Embryonic facial prominence (tissue), 1 donor: ENCODE measurements around the gene ZNF91.
"Not testable (repeated sequence)": the region's sequence is repeated elsewhere in the genome, so short reads cannot be mapped to it uniquely, and the experiment has no call there.

Experiments
- DNase-seq: peaks from one replicate; pipeline ENCODE4 v3.0.0-alpha.2; 2016; ENCODE audit errors: extremely low spot score

ZNF91 gene

DNA sequence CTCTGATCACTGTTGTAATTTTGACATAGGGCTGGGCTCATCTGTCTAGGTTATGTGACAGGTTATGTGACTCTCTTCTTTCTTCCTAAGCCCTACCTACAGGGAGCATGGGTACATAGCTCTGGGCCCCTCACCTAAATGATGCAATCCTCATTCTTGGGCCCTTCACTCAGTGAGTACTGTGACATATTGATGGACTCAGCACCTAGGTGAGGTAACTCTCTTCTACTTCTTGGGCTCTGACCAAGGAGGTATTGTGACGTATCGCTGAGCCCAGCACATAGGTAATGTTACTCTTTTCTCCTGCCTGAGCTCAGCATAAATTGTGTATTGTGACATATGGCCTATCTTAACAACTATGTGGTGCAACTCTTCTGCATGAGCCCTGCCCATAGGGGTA lies 76.3 kb downstream of the ZNF91 start:
- not testable (repeated sequence) for DNase-seq

DNA sequence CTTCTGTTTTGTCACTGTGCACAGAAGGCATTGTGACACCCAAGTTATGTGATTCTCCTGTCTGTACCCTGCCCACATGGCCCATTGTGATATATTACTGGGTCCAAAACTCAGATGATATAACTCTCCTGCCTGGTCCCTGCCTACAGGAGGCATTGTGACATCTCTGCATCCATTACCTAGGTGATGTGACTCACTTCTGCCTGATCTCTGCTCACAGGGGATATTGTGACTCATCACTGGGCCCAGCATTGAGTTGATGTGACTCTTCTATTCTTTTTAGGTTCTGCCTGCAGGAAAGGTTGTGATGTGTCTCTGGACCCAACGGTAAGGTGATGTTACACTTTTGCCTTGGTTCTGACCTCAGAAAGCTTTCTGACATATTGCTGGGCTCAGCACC lies 77.1 kb downstream of the ZNF91 start:
- no peak for DNase-seq

DNA sequence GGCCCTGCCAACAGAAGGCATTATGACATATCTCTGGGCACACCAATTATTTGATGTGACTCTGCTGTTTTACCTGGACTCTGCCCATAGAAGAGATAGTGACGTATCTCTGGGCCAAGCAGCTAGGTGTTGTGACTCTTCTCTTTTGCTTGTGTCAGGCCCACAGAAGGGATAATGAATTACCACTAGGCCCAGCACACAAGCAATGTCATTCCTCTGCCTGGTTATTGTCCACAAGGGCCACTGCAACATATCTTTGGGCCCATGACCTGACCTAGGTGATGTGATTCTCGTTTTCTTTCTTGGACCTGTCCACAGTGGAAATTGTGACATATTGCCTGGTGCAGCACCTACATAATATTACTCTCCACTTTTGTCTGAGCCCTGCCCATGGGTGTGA lies 80.0 kb downstream of the ZNF91 start:
- DNase-seq = no peak

DNA sequence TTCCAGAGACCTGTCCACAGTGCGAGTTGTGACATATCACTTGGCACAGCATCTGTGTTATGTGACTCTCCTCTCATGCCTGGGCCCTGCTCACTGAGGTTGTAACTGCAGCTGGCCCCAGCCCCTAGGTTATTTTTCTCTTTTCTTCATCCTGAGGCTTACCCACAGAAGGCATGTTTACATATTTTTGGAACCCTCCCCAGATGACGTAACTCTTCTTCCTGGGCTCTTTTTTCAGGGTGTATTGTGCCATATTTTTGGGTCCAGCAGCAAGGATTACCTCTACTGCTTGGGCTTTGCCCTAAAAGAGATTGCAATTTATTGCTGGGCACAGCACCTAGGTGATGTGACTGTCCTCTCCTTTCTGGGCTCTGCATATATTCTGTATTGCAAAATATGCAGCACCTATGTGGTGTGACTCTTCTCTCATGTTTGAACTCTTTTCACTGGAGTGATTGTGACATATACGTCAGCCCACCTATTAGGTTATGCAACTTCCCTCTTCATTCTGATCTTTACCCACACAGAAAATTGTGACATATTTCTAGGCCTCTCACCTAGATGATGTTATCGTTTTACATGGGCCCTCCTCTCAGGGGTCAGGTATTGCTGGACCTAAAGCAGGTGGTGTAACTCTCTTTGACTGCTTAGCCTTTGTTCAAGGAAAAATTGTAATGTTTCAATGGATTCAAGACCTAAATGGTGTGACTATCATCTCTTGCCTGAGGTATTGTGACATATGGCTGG lies 80.6 kb downstream of the ZNF91 start:
- DNase-seq = no peak

DNA sequence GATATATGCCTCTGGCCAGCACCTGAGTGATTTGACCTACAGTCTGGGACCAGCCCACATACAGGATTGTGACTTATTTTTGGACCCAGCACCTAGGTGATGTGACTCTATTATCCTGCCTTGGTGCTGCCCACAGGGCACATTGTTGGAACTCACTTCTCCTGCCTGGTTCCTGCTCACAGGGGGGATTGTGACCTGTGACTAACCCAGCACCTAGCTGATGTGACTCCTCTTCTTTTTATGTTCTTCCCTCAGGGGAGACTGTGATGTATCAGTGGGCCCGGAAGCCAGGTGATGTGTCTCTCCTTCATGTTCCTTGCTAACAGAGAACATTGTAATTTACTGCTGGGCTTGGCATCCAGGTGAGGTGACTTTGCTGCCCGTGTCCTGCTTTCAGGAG lies 82.1 kb downstream of the ZNF91 start:
- DNase-seq = no peak

DNA sequence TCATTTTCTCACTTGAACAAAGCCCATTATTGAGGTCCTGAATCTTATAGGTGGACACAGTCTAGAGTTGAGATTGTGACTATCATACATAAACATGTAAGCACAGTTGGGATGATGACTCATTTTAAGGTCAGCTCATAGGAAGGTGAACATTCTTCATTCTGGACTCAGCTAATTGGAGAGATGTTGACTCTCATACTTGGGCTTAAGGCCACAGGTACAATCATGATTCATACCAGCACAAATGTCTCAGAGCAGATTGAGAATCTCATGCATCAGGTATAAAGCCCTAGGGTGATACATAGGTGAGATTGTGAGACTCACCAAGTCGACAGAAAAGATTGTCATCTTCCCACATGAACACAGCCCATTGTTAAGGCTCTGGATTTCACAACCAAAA lies 82.8 kb downstream of the ZNF91 start:
- DNase-seq = no peak

DNA sequence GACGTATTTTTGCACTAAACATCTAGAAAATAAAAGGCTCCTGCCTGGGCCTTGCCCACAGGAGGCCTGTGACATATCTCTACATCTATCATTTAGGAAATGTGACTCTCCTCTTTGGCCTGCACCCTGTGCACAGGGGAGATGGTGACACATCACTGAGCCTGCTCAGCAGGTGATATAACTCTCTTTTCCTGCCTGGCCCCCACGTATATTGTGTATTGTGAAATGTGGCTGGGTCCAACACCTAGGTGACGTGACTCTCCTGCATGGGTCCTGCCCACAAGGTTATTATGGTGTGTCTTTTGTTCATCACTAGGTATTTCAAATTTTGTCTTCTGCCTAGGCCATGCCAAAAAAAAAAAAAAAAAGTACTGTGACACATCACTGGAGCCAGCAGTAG lies 83.7 kb downstream of the ZNF91 start:
- DNase-seq = no peak

DNA sequence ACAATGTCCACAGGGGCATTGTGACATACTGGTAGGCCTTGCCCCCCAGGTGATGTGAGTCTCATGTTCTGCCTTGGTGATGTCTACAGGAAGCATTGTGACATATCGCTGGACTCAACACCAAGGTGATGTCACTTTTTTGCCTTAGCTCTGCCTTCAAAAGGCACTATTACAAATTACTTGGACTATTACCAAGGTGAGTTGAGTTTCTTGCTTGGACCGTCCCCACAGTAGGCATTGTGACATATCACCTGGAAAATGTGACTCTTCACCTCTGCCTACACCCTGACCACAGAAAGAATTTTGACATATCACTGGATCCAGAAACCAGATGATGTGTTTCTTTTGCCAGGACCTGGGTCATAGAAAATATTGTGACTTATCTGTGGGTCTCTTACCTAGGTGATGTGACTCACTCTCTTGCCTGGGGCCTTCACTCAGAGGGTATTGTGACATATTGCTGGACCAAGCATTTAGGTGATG lies 84.5 kb downstream of the ZNF91 start:
- DNase-seq = no peak

DNA sequence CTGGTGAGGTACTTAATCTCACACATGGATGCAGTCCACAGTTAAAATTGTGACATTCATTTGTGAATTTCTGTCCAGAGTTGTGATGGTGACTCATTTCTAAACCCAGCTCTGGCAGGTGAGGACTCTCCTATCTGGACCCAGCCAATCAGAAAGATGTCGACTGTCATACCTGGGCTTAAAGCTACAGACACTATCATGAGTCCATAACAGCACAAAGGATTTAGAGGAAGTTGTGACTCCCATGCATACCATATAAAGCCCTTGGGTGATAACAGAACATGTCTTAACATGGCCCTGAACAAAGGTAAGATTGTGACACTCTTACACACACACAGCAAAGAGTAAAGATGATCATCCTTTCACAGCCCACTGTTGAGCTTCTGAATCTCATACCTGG lies 85.3 kb downstream of the ZNF91 start:
- no peak for DNase-seq

DNA sequence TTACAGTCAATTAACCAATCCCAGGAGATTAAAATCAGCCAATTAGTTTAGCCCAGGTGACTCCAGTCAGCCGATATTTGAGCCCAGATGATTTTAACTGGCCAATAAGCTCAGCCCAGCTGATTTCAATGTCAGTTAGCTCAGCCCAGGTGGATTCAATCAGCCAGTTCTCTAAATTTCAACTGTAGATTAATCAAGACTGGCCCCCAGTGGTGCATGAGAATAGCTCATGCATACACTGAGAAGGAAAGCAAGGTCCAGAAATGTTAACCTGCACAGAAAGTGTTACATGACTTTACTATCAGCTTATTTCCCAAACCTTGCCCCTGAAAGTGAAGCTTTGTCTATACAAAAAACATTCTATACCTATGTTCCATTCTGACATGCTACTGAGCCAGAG lies 89.7 kb downstream of the ZNF91 start:
- no peak for DNase-seq

DNA sequence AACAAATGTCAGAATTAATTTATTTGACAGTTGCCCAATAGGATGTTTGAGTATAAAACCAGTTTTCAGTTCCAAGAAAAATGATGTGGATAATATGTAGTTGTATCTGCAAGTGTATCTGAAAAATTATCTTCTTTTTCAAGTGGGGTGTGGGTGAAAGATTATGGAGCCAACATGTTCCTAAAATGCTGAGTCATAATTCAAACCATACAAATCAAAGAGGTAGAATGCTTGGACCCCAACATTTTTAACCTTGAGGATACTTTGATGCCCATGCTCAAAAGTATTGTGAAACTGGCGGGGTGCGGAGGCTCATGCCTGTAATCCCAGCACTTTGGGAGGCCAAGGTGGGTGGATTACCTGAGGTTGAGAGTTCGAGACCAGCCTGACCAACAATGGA lies 91.0 kb downstream of the ZNF91 start:
- DNase-seq = no peak

DNA sequence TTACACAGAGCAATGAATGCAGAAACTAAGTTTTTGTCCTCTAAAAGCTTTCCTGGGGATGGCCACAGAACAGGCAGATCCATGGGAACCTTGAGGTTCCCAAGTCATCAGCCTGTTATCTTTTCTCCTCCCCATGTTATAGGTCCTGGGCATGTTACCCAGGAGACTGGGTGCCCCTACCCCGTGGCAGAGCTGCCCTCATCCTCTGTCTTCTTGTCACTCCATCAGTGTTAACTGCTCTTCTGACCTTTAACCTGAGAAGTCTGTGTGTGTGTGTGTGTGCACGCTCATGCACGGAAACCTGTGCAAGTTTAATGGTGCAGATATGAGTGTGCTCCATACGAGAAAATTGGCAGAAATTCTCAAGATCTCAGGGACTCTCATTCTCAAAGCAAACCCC lies 101.1 kb downstream of the ZNF91 start:
- no peak for DNase-seq

DNA sequence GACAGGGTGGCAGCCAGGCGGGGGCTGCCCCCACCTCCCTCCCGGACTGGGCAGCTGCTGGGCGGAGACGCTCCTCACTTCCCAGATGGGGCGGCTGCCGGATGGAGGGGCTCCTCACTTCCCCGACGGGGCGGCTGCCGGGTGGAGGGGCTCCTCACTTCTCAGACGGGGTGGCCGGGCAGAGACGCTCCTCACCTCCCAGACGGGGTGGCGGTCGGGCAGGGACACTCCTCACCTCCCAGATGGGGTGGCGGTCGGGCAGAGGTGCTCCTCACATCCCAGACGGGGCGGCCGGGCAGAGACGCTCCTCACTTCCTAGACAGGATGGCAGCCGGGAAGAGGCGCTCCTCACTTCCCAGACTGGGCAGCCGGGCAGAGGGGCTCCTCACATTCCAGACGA lies 105.3 kb downstream of the ZNF91 start:
- DNase-seq = not testable (repeated sequence)
